Fibroblast of lung (primary cell): ENCODE measurements around the gene CLASP1. TPM values are rescaled to one million over a fixed set of nuclear protein-coding genes. Genes with fewer than 3 reads are reported as not detected.

ENCODE experiments used
- DNase-seq, 2 donors: peaks; one replicate each; pipeline versions ENCODE4 v3.0.0 to v3.0.0-alpha.2; 2010; ENCODE audit warnings: low read depth in 2 of 2
- H2AFZ ChIP-seq: 2 replicates; pipeline ENCODE4 v1.5.1; 2012; ENCODE audit warnings: low read length, control low read depth, inconsistent platforms
- H3K27ac ChIP-seq: 2 replicates; pipeline ENCODE4 v1.5.1; 2011; ENCODE audit warnings: low read length, control low read depth; ENCODE audit not compliant: insufficient read depth
- H3K27me3 ChIP-seq: 2 replicates; pipeline ENCODE4 v1.5.1; 2011; ENCODE audit warnings: mild to moderate bottlenecking, low read length; ENCODE audit not compliant: control insufficient read depth, insufficient read depth
- H3K36me3 ChIP-seq: 2 replicates; pipeline ENCODE4 v1.5.1; 2011; ENCODE audit warnings: low read length; ENCODE audit not compliant: control insufficient read depth, insufficient read depth
- H3K4me1 ChIP-seq: 2 replicates; pipeline ENCODE4 v1.5.1; 2011; ENCODE audit warnings: low read length; ENCODE audit not compliant: control insufficient read depth, insufficient read depth; ENCODE audit errors: extremely low read depth
- H3K4me2 ChIP-seq: 2 replicates; pipeline ENCODE4 v1.5.1; 2011; ENCODE audit warnings: low read length, control low read depth; ENCODE audit not compliant: insufficient read depth; ENCODE audit errors: extremely low read depth
- H3K4me3 ChIP-seq, 4 experiments: fragments of 200-600 bp in 1 of 4; sonication (generic) in 1 of 4; replicated peaks in 1 of 4; 2 replicates each; pipeline ENCODE4 v1.5.1; 2011 to 2016; ENCODE audit warnings: low read length in 4 of 4, low read depth in 3 of 4, mild to moderate bottlenecking in 3 of 4, control low read depth in 2 of 4, inconsistent platforms in 1 of 4, mixed read lengths in 1 of 4; ENCODE audit not compliant: insufficient read depth in 1 of 4; ENCODE audit errors: control extremely low read depth in 1 of 4
- H3K79me2 ChIP-seq: 2 replicates; pipeline ENCODE4 v1.5.1; 2012; ENCODE audit warnings: mild to moderate bottlenecking, low read length, inconsistent platforms; ENCODE audit not compliant: control insufficient read depth, insufficient read depth
- H3K9ac ChIP-seq: 2 replicates; pipeline ENCODE4 v1.5.1; 2011; ENCODE audit warnings: mild to moderate bottlenecking, low read length, control low read depth; ENCODE audit not compliant: insufficient read depth
- H3K9me3 ChIP-seq: 2 replicates; pipeline ENCODE4 v1.5.1; 2012; ENCODE audit warnings: low read depth, low read length; ENCODE audit not compliant: control insufficient read depth, insufficient read depth
- H4K20me1 ChIP-seq: 2 replicates; pipeline ENCODE4 v1.5.1; 2011; ENCODE audit warnings: low read length; ENCODE audit not compliant: control insufficient read depth, insufficient read depth; ENCODE audit errors: extremely low read depth
- CTCF ChIP-seq, 2 donors: IDR thresholded peaks in 1 of 2; conservative IDR thresholded peaks in 1 of 2; 1 replicate in 1 of 2; 2 replicates in 1 of 2; pipeline ENCODE4 v1.5.1; 2011 to 2012; ENCODE audit warnings: low read length in 2 of 2, control low read depth in 1 of 2, inconsistent platforms in 1 of 2, low read depth in 1 of 2, mild to moderate bottlenecking in 1 of 2
- EZH2 ChIP-seq: IDR thresholded peaks from 2 replicates; pipeline ENCODE4 v1.5.1; 2012; ENCODE audit warnings: low read length, control low read depth, mild to moderate bottlenecking; ENCODE audit errors: missing control alignments
- polyA plus RNA-seq, 2 donors: library from polyadenylated mRNA; depleted of rRNA in 1 of 2; stranded (reverse) in 1 of 2; unstranded in 1 of 2; fragments of >200 nt; gene quantifications; 2 replicates each; pipeline ENCODE4 v1.2.1, GENCODE V29; 2011 to 2012; ENCODE audit warnings: missing spikeins in 1 of 2
- total RNA-seq: library from RNA; depleted of rRNA; stranded (reverse); fragments of >200 nt; gene quantifications from 2 replicates; pipeline ENCODE4 v1.2.1, GENCODE V29; 2014

The CLASP1 gene
- total and polyA plus RNA-seq, 2 donors (not counting 1 experiment from before 2014, with no cell fraction given) = 6.0 to 48.4 TPM

- Histone ChIP-seq H3K27me3 (no peaks in the 10 kb centered on the region), H3K27ac (no peak overlapping the region), H3K4me2 (no peak overlapping the region), H3K9me3 (no peaks in the 10 kb centered on the region), H4K20me1 (no peaks in the 10 kb centered on the region), H2AFZ (no peak overlapping the region), H3K4me3 (no peak overlapping the region), H3K9ac (no peak overlapping the region), H3K36me3 (no peaks in the 10 kb centered on the region), H3K4me1 (no peaks in the 10 kb centered on the region), H3K79me2 (peaks cover 9% of the 10 kb centered on the region)
- DNase-seq = no peak
- TF ChIP-seq EZH2 = no peak
- TF ChIP-seq CTCF (conservative IDR thresholded peaks at IDR 0.05 in 1 of 2, IDR thresholded peaks at IDR 0.05 in 1 of 2; ENCODE audit: low read depth in 1 of 2, low read length in 2 of 2) = no peak
Measured at GRCh38 chr2:121608967-121609366, 40.3 kb downstream of the CLASP1 start.

- no peaks in the 10 kb centered on the region for H3K27me3 ChIP-seq
- H4K20me1 ChIP-seq = no peaks in the 10 kb centered on the region
- no peaks in the 10 kb centered on the region for H3K9me3 ChIP-seq
- no peak overlapping the region for H2AFZ ChIP-seq
- H3K79me2 ChIP-seq = peaks cover 10% of the 10 kb centered on the region
- H3K36me3 ChIP-seq = no peaks in the 10 kb centered on the region
- no peak overlapping the region for H3K4me2 ChIP-seq
- no peak overlapping the region for H3K27ac ChIP-seq
- peak; percentile 59 to 81 for DNase-seq
- H3K4me3 ChIP-seq = no peak overlapping the region
- H3K9ac ChIP-seq = no peak overlapping the region
- H3K4me1 ChIP-seq = no peaks in the 10 kb centered on the region
- no peak for TF ChIP-seq CTCF (conservative IDR thresholded peaks at IDR 0.05 in 1 of 2, IDR thresholded peaks at IDR 0.05 in 1 of 2; ENCODE audit: low read depth in 1 of 2, low read length in 2 of 2)
- TF ChIP-seq EZH2 = no peak
Measured at GRCh38 chr2:121608367-121608766, 40.9 kb downstream of the CLASP1 start.

- no peaks in the 10 kb centered on the region for H3K36me3 ChIP-seq
- TF ChIP-seq CTCF (conservative IDR thresholded peaks at IDR 0.05 in 1 of 2, IDR thresholded peaks at IDR 0.05 in 1 of 2; ENCODE audit: low read depth in 1 of 2, low read length in 2 of 2) (no peak), EZH2 (no peak)
- H2AFZ ChIP-seq = no peak overlapping the region
- H3K4me2 ChIP-seq = no peak overlapping the region
- no peaks in the 10 kb centered on the region for H3K27me3 ChIP-seq
- H3K79me2 ChIP-seq = peaks cover 10% of the 10 kb centered on the region
- no peak overlapping the region for H3K9ac ChIP-seq
- no peak overlapping the region for H3K27ac ChIP-seq
- H3K9me3 ChIP-seq = no peaks in the 10 kb centered on the region
- no peaks in the 10 kb centered on the region for H4K20me1 ChIP-seq
- no peak overlapping the region for H3K4me3 ChIP-seq
- no peaks in the 10 kb centered on the region for H3K4me1 ChIP-seq
- no peak for DNase-seq
Measured at GRCh38 chr2:121605820-121606733, 43.2 kb downstream of the CLASP1 start.
